ENCODE measurements around the gene ABCB9.

Gene ABCB9

DNA sequence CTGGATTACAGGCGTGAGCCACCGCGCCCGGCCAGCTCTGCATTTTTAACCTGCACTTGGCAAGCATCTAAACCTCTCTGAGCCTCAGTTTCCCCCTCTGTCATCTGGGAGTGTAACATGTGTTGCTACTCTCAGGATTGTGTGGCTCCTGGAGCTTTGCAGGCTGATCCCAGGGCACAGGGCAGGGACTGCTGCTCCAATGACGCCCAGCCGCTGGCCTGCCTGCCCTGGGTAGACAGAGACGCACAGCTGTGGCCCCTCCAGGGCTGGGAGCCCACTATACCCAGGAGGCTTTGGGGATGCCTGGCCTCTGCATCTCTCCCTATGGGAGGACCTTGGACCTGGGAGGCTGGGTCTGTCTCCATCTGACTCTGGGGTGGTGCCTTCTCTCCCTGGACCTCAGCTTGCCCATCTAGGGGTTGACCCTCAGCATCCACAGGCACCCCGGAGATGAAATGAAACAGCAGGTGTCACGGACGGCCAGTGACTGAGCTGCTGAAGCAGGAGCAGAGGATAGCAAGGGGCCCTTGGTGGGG lies 27.9 kb upstream of the ABCB9 start:
- DNase-seq: no peak

DNA sequence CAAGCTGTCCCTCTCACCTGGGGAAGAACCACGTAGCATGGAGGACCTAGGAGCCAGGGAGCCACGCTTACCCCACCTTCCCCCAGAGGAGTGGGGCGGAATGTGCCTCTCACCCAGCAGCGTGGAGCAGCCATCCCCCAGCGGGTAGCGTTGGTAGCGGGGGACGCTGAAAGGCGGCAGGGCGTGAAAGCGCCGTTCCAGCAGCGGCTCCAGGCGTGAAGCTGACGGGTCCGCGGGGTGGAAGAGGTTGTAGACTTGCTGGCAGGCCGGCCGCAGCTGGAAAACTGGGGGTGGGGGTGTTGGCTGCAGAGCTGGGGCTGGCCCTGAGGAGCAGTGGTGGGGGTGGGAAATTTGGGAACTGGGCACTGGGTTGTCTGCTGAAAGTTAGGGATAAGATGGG lies 26.1 kb upstream of the ABCB9 start:
- DNase-seq: no peak

DNA sequence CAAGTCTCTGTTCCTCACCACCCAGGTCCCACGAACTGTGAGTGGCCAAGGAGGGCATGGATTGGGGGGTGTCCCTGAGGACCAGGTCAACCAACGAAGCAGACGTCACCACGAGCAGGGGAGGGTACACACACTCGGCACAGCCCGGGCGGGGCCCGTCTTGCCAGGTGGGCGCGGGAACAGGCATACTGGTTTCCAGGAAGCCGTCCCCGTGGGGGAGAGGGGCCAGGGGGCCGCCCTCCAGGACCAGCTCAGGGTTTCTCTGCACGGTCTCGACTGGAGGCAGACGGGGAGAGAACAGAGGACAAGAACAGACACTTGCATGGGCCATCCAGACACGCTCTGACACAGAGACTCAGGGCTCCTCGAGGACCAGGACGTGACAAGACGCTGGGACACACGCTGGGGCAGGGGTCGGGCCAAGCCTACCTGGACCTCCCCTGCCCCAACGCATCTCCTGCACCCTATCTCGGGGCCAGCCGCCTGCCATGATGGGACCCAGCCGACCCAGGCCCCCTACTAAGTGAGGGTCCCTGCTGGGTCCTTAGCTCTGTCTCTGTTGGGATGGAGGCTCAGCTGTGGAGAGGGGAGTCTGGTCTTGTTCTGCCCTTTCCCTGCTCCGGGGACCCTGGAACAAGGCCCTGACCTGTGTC lies 25.5 kb upstream of the ABCB9 start:
- no peak for DNase-seq

DNA sequence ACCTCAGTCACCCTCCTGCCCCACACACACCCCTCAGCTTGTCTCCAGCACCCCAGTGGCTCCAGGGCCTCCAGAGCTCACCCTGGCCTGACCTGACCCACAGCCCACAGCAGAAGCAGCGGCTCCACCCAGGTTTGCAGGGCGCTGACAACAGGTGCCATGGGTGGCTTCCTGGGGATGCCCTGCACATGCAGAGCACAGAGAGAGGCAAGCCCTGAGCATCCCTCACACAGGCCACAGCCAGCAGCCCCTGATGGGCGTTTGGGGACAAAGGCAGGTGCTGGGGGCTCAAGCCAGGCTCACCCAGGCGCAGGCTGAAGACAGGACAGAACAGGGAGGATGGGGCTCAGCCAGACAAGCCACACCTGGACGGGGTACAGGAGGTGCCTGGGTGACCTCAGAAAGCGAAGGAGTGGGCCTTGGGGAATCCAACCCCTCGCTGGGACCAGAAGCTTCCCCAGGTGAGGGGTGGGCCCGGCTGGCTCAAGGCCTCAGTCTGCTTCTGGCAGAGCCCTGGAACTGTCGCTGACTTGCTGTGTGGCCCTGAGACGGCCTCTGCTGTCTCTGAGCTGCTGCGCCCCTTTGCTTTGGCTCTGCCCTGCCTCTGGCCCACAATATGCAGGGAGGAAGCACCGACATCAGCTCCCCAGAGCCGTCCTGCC lies 24.8 kb upstream of the ABCB9 start:
- DNase-seq: no peak

DNA sequence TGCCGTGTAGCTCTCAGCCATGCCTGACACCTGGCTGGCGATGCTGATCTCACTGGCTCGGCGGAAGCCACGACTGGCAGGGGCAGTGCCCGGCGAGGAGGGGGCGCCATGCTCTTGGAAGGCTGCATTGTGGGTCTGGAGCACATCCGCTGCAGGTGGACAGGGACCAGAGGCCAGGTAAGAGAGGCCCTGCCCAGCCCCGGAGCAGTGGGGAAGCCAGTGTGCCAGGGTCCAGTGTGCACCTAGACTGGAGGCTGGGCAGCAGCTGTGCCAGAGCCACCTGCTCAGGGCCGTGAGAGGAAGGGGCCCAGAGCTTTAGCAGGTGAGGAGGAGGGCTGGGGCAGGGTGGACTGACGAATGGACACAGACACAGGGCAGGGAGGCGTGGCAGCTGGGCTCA lies 24.3 kb upstream of the ABCB9 start:
- DNase-seq: no peak

DNA sequence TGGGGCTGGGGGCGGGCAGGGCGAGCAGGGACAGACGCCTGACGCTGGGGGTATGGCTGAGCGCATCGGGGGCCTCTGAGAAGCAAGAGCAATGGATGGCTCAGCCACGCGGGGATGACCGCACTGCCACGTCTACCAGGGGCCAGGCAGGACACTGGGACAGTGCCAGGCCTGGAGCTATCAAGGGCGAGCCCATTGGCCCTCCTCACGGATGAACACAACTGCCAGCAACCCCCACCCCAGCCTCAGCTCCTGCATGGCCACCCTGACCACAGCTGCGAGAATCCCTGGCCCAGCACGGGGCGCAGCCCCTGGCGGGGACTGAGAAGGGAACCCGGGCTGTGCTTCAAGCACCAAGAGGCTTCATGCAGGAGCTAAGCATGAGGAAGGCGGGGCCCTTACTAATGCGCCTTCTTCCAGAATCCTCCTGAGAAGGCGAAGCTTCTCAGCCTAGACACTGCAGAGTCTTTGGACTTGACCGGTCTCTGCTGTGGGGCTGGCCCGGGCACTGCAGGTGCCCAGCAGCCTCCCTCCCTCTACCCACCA lies 23.7 kb upstream of the ABCB9 start:
- no peak for DNase-seq

DNA sequence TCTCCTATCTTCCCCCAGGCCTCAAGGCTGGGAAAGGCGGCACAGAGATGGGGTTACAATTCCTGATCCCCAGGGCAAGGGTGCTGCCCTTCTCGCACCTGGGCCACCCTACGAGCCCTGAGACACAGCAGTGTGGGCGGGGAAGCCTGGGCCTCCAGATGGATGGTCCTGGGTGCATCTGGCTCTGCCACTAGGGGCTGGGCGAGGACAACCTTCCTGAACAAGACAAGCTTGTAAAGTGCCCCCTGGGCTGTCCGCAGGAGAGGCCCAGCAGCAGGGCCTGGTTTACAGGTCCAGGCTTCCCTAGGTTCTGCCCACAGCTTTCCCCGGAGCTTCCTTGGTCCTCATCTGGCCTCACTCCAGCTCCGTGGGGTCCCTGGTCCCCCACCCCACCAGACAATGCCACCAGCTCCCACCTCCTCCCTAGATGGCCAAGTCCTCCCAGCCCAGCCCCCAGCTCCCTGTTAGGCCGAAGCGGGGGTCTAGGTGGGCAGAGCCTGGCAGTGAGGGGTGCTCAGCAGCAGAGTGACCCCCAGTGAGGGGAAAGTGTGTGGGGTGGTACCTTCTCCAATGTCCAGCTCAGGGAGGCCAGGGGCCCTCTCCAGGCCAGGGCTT lies 23.1 kb upstream of the ABCB9 start:
- DNase-seq: no peak

DNA sequence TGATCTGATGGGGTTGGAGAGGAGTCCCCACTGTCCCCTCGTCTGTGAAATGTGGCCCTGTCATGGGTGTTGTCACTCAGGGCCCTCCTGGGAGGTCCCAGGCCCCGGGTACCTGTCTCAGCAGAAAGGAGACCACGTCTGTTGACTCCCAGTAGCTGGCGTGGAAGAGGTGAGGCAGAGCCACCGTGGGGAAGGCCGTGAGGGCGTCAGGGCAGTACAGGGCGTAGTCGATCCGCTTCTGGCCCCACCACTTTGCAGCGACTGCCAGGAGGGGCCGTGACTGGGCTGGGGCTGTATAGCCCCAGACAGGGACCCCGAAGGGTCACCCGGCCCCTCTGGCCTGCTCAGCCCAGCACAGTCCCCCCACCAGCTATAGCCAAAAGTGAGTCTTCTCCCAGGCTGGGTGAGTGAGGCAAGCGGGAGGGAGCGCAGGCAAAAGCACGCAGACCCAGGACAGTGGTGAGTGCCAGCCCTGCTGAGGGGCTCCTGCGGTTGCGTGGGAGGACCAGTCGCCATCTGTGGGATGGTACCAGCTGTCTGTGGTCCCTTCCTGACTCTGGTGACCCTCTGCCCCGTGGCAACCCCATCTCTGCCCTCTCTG lies 22.4 kb upstream of the ABCB9 start:
- DNase-seq: no peak

DNA sequence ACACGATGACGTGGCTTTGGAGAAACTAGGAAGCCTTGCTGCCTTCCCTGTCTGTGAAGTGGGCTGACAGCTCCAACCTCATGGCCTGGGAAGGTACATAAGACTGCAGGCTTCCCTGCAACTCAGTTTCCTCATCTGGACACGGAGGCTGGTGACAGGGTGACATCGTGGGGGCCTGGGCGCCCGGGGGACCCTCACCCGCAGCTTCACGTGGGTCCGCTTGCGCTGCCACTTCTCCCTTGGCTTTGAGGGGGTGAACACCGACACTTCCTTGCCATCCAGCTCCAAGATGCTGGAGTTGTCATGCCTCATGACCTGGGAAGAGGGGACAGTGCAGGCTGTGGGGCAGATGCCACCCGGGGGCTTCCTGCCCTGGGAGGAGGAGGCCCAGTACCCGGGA lies 21.8 kb upstream of the ABCB9 start:
- DNase-seq: no peak

DNA sequence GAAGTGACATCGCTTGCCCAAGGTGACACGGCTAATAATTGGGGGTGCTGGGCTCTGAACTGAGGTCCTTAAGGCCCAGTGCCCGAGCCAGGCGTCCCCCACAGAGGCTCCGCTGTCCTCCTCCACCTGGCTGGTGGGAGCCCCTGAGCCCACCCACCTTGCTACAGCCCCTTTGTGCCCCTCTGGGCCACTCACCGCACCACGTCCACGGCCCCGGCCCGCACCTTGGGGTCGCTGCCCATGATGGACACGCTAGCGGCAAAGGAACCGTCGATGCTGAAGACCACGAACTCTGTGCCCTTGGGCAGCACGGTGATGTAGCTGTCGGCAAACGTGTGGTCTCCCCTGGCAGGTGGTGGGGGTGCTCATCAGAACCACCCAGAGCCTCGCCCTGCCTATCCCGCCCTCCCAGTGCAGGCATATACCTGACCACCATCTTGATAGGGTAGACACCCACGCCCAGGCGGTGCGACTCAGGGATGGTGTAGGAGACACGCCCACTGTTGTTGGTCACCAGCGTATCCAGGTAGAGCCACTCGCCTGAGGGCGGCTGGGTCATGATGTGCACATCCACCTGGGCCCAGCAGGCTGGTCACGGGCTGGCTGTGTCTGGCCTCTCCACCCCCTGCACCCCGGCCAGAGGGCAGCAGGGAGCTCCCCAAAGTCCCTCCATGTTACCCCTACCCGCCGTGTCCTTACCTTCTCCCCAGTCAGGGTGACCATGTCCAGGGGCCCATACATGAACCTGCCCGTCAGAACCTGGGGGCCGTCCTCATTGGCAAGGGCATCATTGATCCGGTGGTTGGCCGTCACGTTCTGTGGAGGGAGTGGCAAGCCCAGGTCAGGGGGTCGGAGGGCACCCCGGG lies 21.1 kb upstream of the ABCB9 start:
- DNase-seq: no peak

DNA sequence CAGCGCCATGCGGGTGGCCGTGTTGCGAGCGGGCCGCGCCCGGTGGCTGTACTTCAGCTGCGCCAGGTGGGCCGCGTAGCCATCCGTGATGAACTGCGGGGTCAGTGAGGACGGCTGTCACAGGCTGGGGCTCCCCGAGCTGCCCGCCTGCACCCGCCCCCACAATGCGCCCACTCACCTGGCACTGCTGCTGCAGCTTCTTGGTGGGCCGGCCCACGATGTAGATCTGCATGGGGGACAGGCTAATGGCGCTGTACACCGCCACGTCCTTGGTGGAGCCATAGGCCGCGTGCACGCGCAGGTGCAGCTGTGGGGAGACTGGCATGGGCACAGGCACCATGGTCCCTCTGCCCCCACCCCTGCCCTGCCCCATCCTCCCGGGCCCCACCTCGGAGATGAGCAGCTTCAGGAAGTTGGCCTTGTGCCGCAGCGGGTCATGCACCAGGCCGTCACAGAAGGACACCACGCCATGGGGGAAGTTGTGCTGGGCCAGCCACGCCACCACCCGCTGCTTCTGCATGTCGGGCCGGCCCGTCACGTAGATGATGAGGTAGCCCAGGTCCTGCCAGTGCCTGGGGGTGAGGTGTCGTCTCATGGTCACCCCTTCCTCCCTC lies 20.1 kb upstream of the ABCB9 start:
- DNase-seq: no peak

DNA sequence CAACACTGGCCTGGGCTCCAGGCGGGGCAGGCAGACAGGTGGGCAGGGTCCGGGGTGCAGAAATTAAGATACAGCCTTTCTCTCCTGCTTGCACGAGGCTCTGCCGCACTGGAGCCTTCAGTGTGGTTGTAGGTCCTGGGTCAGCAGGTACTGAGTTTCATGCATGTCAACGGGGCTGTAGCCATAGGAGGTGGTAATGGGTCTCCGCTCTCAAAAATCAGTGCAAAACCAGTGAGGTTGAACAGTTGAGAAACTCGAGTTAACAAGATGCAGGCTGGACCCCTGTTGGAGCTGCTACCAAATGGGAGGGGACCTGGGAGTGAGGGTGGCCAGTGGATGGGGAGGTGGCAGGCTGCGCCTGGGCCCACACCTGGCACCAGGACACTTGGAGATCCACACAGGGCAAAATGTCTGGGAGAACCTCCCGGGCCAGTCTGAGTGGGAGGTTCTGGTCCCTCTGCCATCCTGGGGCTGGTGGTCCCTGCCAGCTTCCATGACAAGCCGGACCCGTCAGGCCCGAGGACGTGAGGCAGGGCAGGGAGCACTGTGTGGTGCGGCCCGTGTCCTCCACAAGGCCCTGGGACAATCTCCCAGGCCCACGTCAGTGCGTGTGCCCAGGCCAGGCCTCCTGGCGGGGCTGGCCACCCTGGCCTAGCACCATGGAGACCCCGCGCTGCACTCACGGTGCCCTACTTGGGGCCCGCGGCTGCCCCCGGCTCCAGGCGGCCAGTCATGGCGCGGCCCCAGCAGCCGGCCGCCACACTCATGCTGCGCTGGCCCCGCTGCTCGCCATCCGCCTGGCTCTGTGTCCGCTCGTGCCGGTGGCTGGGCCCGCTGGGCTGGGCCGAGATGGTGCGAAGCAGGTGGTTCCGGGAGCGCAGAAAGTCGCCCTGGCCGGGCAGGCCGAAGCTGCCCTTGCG lies 19.3 kb upstream of the ABCB9 start:
- DNase-seq: no peak

DNA sequence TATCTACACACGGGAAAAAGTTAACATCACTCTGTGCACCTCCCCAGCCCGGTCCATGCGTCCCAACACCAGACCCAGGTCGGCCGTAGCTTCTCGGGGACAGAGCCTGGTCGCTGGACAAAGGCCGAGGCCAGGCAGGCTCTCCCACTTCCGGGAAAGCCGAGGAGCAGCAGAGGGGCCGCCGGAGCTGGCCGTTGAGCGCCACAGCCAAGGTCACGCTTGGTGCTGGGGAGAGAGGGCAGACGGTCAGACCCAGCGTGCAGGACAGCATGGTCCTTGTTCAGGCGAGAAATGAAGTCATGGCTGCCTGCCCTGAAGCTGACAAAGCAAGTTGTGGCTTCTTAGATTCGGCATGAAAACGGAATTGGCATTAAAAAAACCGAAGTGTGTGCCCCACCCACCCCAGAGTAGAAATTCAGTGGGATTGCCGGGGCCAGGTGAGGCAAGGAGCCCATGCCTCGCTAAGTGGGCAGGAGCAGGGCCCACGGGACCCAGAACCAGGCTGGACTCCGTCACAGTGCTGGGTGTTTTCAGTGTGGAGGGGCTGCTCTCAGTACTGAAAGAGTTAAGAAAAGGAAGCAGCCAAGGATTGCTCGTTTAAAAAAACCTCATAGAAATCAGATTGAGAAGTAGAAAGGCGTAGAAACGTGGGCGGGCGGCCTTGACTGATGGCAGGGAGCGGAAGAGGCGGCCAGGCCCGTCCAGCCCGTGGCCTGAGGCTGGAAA lies 18.5 kb upstream of the ABCB9 start:
- no peak for DNase-seq

DNA sequence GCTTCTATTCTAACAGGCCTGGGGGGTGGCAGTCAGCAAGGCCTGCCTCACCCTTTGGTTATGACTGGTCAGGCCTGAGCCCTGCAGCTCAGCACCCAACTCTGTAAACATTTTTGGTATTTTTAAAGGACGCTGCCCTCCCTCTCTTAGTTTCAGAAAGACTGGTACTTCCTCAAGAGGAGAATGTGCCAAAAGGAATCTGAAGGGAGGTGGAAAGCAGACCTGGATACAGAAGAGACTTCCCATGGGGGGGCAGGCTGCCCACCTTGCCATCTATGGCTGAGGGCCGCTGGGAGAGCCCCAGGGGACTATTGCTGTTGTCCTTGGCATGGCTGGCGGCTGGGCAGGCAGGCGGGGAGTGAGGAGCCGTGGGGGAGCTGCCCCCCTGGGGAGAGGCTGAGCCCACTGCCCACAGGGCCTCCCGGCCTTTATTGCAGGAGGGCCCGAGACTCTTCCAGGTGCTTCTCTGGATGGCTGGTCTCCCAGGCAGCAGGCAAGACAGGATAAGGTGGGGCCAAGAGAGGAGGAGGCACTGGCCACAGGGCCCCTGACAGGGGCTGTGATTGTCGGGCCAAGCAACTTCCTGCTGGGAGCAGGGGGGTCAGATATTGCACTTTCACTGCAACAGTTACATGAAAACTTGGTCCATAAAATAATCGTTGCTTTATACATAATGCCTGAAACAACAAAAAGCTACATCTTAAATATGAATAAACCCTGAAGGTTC lies 17.7 kb upstream of the ABCB9 start:
- no peak for DNase-seq

DNA sequence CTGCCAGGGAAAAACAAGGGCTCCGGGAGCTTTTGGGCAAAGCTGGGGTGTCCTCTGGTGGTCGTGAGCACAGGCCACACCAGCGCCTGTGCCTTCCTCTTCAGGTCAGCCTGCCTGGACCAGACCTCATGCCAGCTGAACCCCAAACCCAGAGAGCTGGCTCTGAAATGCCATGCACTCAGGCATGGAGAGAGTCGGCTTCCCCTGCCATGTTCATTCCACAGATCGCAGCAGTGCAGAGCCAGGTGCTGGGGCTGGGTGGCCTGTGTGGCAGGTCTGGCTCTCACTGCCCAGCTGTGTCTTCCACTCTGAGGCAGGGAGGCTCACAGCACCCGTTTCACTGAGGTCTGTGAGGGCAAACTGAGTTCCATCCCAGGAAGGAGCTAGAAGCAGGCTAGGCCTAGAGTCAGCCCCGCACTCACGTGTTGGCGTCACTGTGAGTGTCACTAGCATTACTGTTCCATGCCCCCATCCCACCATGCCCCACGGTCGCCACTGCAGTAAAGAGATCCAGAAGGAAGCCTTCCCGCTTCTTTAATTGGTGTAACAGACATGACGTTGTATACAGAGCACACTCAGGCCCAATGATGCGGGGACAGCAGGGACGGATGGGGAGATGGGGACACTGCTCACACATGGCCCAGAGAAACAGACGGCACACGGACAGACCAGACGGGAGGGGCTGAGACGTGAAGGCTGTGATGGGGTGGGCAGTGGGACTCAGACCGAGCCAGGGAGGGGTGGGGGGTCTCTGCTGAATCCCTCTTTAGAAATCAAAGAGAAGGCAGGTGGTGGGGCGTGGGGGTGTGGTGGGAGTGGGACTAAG lies 16.9 kb upstream of the ABCB9 start:
- no peak for DNase-seq

DNA sequence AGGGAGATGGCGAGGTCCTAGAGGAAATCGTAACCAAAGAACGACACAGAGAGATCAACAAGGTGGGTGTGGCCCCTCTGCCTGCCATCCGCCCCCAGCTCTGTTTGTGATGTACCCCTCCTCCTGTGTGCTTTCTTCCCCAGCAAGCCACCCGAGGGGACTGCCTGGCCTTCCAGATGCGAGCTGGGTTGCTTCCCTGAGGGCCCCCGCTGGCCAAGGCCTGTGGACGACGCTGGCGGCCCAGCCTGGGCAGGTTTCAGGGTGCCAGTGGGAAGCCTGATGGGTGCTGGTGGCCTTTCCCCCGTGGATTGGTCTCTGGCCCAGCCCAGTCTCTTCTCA lies 16.2 kb upstream of the ABCB9 start:
- no peak for DNase-seq

DNA sequence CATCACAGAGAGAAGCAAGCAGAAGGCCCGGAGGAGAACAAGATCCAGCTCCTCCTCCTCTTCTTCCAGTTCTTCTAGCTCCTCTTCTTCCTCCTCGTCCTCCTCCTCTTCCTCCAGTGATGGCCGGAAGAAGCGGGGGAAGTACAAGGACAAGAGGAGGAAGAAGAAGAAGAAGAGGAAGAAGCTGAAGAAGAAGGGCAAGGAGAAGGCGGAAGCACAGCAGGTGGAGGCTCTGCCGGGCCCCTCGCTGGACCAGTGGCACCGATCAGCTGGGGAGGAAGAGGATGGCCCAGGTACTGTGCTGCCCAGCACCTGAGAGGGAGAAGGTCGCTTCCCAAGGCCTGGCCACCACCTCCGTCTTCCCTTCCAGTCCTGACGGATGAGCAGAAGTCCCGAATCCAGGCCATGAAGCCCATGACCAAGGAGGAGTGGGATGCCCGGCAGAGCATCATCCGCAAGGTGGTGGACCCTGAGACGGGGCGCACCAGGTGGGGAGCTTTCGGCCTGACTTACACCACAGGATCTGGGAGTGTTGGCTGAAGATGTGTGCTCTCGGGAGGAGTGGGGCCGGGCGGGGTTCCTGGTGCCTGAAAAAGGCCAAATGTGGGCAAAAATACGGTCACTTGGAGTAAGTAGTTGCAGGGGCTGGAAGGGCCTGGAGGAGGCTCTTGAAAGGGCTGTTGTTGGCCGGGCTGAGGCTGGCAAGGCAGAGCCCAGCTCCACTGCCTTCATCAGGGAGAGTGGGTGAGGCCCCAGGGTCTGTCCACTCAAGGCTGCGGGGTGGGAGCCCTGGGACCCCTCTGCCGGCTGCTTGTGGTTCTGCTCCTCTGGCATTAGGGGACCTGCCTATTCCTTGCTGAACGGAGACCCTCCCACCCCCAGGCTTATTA lies 15.6 kb upstream of the ABCB9 start:
- no peak for DNase-seq

DNA sequence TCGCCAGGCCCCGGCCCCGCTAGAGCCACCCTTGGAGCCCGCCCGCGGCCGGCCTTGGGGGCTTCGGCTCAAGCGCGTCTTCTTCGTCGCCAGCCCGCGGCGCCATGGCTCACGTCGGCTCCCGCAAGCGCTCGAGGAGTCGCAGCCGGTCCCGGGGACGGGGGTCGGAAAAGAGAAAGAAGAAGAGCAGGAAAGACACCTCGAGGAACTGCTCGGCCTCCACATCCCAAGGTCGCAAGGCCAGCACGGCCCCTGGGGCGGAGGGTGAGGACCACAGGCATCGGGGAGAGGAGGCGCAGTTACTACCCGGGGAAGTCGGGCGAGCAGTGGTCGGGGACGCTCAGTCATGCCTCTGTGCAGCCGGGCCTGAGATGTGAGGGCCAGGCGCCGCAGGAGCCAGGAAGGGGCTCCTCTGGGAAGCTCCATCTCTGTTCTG lies 14.8 kb upstream of the ABCB9 start:
- DNase-seq: no peak
